Loucy (cell line): ENCODE measurements around the gene KIAA0930.

Experiments used
- EZH2phosphoT487 ChIP-seq: fragments of 200-600 bp; IDR thresholded peaks from 2 replicates; pipeline ENCODE4 v1.6.1; 2018; ENCODE audit warnings: antibody characterized with exemption, mild to moderate bottlenecking, moderate library complexity, borderline replicate concordance
- TF ChIP-seq, protein P1 (sequence below): fragments of 200-600 bp; sonication (generic); conservative IDR thresholded peaks from 2 replicates; pipeline ENCODE4 v1.5.1; 2014; ENCODE audit warnings: mild to moderate bottlenecking, antibody characterized with exemption, low read length

- TF ChIP-seq, protein P1, sequence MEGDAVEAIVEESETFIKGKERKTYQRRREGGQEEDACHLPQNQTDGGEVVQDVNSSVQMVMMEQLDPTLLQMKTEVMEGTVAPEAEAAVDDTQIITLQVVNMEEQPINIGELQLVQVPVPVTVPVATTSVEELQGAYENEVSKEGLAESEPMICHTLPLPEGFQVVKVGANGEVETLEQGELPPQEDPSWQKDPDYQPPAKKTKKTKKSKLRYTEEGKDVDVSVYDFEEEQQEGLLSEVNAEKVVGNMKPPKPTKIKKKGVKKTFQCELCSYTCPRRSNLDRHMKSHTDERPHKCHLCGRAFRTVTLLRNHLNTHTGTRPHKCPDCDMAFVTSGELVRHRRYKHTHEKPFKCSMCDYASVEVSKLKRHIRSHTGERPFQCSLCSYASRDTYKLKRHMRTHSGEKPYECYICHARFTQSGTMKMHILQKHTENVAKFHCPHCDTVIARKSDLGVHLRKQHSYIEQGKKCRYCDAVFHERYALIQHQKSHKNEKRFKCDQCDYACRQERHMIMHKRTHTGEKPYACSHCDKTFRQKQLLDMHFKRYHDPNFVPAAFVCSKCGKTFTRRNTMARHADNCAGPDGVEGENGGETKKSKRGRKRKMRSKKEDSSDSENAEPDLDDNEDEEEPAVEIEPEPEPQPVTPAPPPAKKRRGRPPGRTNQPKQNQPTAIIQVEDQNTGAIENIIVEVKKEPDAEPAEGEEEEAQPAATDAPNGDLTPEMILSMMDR = no peak
- TF ChIP-seq EZH2phosphoT487 = no peak
These were observed 98.3 kb downstream of the KIAA0930 start for GRCh38 chr22:45142376-45142775.
